Uterus (tissue), 4 donors: ENCODE results near the gene CAMTA2. TPM values are rescaled to one million over a fixed set of nuclear protein-coding genes. Genes with fewer than 3 reads are reported as not detected.
"Not testable (repeated sequence)": the region's sequence is repeated elsewhere in the genome, so short reads cannot be mapped to it uniquely, and the experiment has no call there.

Experiments
- DNase-seq, 2 donors: peaks; one replicate each; pipeline ENCODE4 v3.0.0-alpha.2; 2019 to 2020
- H3K27ac ChIP-seq, 2 donors: fragments of 200-600 bp; sonication (generic); 1 replicate in 1 of 2; 2 replicates in 1 of 2; pipeline ENCODE4 v1.5.1; 2016 to 2018
- H3K27me3 ChIP-seq, 2 donors: fragments of 200-600 bp; sonication (generic); one replicate each; pipeline ENCODE4 v1.5.1; 2018 to 2019; ENCODE audit warnings: control low read depth in 1 of 2
- H3K36me3 ChIP-seq, 2 donors: fragments of 200-600 bp; sonication (generic); one replicate each; pipeline ENCODE4 v1.5.1; 2019; ENCODE audit warnings: control low read depth in 1 of 2
- H3K4me1 ChIP-seq, 2 donors: fragments of 200-600 bp; sonication (generic); one replicate each; pipeline ENCODE4 v1.5.1; 2018 to 2019; ENCODE audit warnings: control low read depth in 1 of 2
- H3K4me3 ChIP-seq, 2 donors: fragments of 200-600 bp; sonication (generic); 1 replicate in 1 of 2; 2 replicates in 1 of 2; pipeline ENCODE4 v1.5.1; 2018 to 2019; ENCODE audit warnings: mild to moderate bottlenecking in 1 of 2
- H3K9me3 ChIP-seq, 2 donors: fragments of 200-600 bp; sonication (generic); one replicate each; pipeline ENCODE4 v1.5.1; 2019; ENCODE audit warnings: control low read depth in 1 of 2
- CTCF ChIP-seq, 4 experiments: fragments of 200-600 bp in 2 of 4; fragments of 450-650 bp in 2 of 4; sonication (generic) in 2 of 4; IDR thresholded peaks; one replicate each; pipeline ENCODE4 v1.5.1; 2016 to 2019; ENCODE audit warnings: antibody characterized with exemption in 4 of 4, mild to moderate bottlenecking in 2 of 4, moderate library complexity in 1 of 4
- POLR2A ChIP-seq, 2 donors: fragments of 450-650 bp; IDR thresholded peaks; one replicate each; pipeline ENCODE4 v1.6.1; 2016; ENCODE audit warnings: antibody characterized with exemption in 2 of 2, mild to moderate bottlenecking in 1 of 2, moderate library complexity in 1 of 2
- intact Hi-C: fragments of 100-400 bp; cut with DNase I; formaldehyde crosslinking; loops from one replicate; pipeline ENCODE4 v1.15.1; 2023; ENCODE audit warnings: low total_unique reads
- total RNA-seq, 4 donors: library from RNA; depleted of rRNA in 3 of 4; stranded (reverse); fragments of >200 nt in 3 of 4; gene quantifications; one replicate each; pipeline versions ENCODE4 v1.1.0 to v1.2.4, GENCODE V29; 2014 to 2023
- donor health status: DM: yes; HTN: yes; CAD: no.

The CAMTA2 gene
- total RNA-seq, 4 donors from 2014 or later = 7.3 to 80.8 (median 12.7) TPM

- H3K27me3 ChIP-seq = no peaks in the 10 kb centered on the region
- no peaks in the 10 kb centered on the region for H3K36me3 ChIP-seq
- no peaks in the 10 kb centered on the region for H3K9me3 ChIP-seq
- intact Hi-C loops = no loop called here
- H3K4me3 ChIP-seq = no peak within 1 kb of the TSS
- no peak for DNase-seq
- no peak within 1 kb of the TSS for H3K27ac ChIP-seq
- TF ChIP-seq POLR2A (IDR thresholded peaks at IDR 0.05) (no peak), CTCF (IDR thresholded peaks at IDR 0.05) (no peak)
- H3K4me1 ChIP-seq = no peaks in the 10 kb centered on the region
Measured at GRCh38 chr17:4931963-4932362, 55.5 kb downstream of the CAMTA2 start, which contains the start of gene GP1BA. GP1BA (plus strand) TSS chr17:4932277; CDS start chr17:4932605, 328 bp downstream.

GRCh38 chr17:4928881-4929280, 58.6 kb downstream of the CAMTA2 start:
- no peaks in the 10 kb centered on the region for H3K4me1 ChIP-seq
- H3K27me3 ChIP-seq = no peaks in the 10 kb centered on the region
- no peaks in the 10 kb centered on the region for H3K9me3 ChIP-seq
- DNase-seq = no peak
- TF ChIP-seq CTCF (IDR thresholded peaks at IDR 0.05) (no peak), POLR2A (IDR thresholded peaks at IDR 0.05) (no peak)
- no peak overlapping the region for H3K27ac ChIP-seq
- no peaks in the 10 kb centered on the region for H3K36me3 ChIP-seq
- intact Hi-C loops = no loop called here
- no peak overlapping the region for H3K4me3 ChIP-seq

GRCh38 chr17:4926577-4927335, 60.7 kb downstream of the CAMTA2 start:
- H3K27me3 ChIP-seq, H3K4me1 ChIP-seq, intact Hi-C loops, H3K36me3 ChIP-seq, H3K9me3 ChIP-seq, H3K4me3 ChIP-seq, DNase-seq, H3K27ac ChIP-seq: not testable (repeated sequence)

GRCh38 chr17:4921320-4921719, 66.2 kb downstream of the CAMTA2 start:
- no peaks in the 10 kb centered on the region for H3K27me3 ChIP-seq
- no peaks in the 10 kb centered on the region for H3K36me3 ChIP-seq
- no peak overlapping the region for H3K27ac ChIP-seq
- intact Hi-C loops = no loop called here
- DNase-seq = no peak
- H3K9me3 ChIP-seq = no peaks in the 10 kb centered on the region
- no peak overlapping the region for H3K4me3 ChIP-seq
- H3K4me1 ChIP-seq = no peaks in the 10 kb centered on the region
- TF ChIP-seq CTCF (IDR thresholded peaks at IDR 0.05) (no peak), POLR2A (IDR thresholded peaks at IDR 0.05) (no peak)

- intact Hi-C loops = no loop called here
- no peak for DNase-seq
- Histone ChIP-seq H3K4me3 (no peak overlapping the region), H3K4me1 (no peaks in the 10 kb centered on the region), H3K36me3 (no peaks in the 10 kb centered on the region), H3K27ac (no peak overlapping the region), H3K9me3 (no peaks in the 10 kb centered on the region), H3K27me3 (no peaks in the 10 kb centered on the region)
- no peak for TF ChIP-seq CTCF (IDR thresholded peaks at IDR 0.05)
- TF ChIP-seq POLR2A (IDR thresholded peaks at IDR 0.05) = no peak
Measured at GRCh38 chr17:4920351-4921048, 67.0 kb downstream of the CAMTA2 start.
